ENCODE measurements around the gene MAPK8. TPM values are rescaled to one million over a fixed set of nuclear protein-coding genes. Genes with fewer than 3 reads are reported as not detected.
A peak's percentile ranks its signal among the peaks of the same experiment; 100 is the strongest.

MAPK8 gene
- total RNA-seq, 1 donor from 2014 or later, result 42.3 TPM

GRCh38 chr10:48314107-48314506 is 7.6 kb downstream of the MAPK8 start:
- intact Hi-C loops (cut with DNase I), result no loop called here
- TF ChIP-seq CTCF (IDR thresholded peaks at IDR 0.05), result no peak
- H3K4me1 ChIP-seq, result peaks cover 18% of the 10 kb centered on the region
- H3K27ac ChIP-seq, result no peak overlapping the region
- no peak overlapping the region for H3K4me3 ChIP-seq
- H3K36me3 ChIP-seq, result no peaks in the 10 kb centered on the region
- no peaks in the 10 kb centered on the region for H3K9me3 ChIP-seq
- DNase-seq, result no peak
- ATAC-seq, result no peak
- H3K27me3 ChIP-seq, result no peaks in the 10 kb centered on the region

GRCh38 chr10:48316236-48316635 is 9.8 kb downstream of the MAPK8 start:
- Histone ChIP-seq H3K27ac (no peak overlapping the region), H3K9me3 (no peaks in the 10 kb centered on the region), H3K4me1 (peaks cover 6% of the 10 kb centered on the region), H3K4me3 (no peak overlapping the region), H3K36me3 (no peaks in the 10 kb centered on the region), H3K27me3 (no peaks in the 10 kb centered on the region)
- intact Hi-C loops (cut with DNase I), result no loop called here
- DNase-seq, result no peak
- ATAC-seq, result peak; percentile 73
- no peak for TF ChIP-seq CTCF (IDR thresholded peaks at IDR 0.05)

GRCh38 chr10:48317321-48317990 is 11.0 kb downstream of the MAPK8 start:
- no peaks in the 10 kb centered on the region for H3K9me3 ChIP-seq
- H3K36me3 ChIP-seq, result no peaks in the 10 kb centered on the region
- no peak overlapping the region for H3K4me3 ChIP-seq
- no peak overlapping the region for H3K27ac ChIP-seq
- DNase-seq (no peak), ATAC-seq (no peak)
- no peak for TF ChIP-seq CTCF (IDR thresholded peaks at IDR 0.05)
- intact Hi-C loops (cut with DNase I), result no loop called here
- no peaks in the 10 kb centered on the region for H3K27me3 ChIP-seq
- peaks cover 6% of the 10 kb centered on the region for H3K4me1 ChIP-seq

- TF ChIP-seq CTCF (IDR thresholded peaks at IDR 0.05), result no peak
- intact Hi-C loops (cut with DNase I), result no loop called here
- ATAC-seq (no peak), DNase-seq (no peak)
- peaks cover 6% of the 10 kb centered on the region for H3K4me1 ChIP-seq
- H3K9me3 ChIP-seq, result no peaks in the 10 kb centered on the region
- H3K4me3 ChIP-seq, result no peak overlapping the region
- no peaks in the 10 kb centered on the region for H3K27me3 ChIP-seq
- no peaks in the 10 kb centered on the region for H3K36me3 ChIP-seq
- no peak overlapping the region for H3K27ac ChIP-seq
These were observed 15.5 kb downstream of the MAPK8 start for GRCh38 chr10:48322017-48322416.

- Histone ChIP-seq H3K36me3 (no peaks in the 10 kb centered on the region), H3K9me3 (no peaks in the 10 kb centered on the region), H3K4me1 (no peaks in the 10 kb centered on the region), H3K4me3 (no peak overlapping the region), H3K27me3 (no peaks in the 10 kb centered on the region), H3K27ac (no peak overlapping the region)
- intact Hi-C loops (cut with DNase I), result no loop called here
- no peak for TF ChIP-seq CTCF (IDR thresholded peaks at IDR 0.05)
- DNase-seq (no peak), ATAC-seq (no peak)
These were observed 18.1 kb downstream of the MAPK8 start for GRCh38 chr10:48324580-48324979.

GRCh38 chr10:48330269-48330668 is 23.8 kb downstream of the MAPK8 start:
- DNase-seq (no peak), ATAC-seq (peak; percentile 45)
- intact Hi-C loops (cut with DNase I), result no loop called here
- Histone ChIP-seq H3K27me3 (no peaks in the 10 kb centered on the region), H3K4me3 (no peak overlapping the region), H3K27ac (no peak overlapping the region), H3K4me1 (peaks cover 7% of the 10 kb centered on the region), H3K36me3 (no peaks in the 10 kb centered on the region), H3K9me3 (no peaks in the 10 kb centered on the region)
- no peak for TF ChIP-seq CTCF (IDR thresholded peaks at IDR 0.05)
